Mucosa of gallbladder (tissue), 1 donor: ENCODE data around the gene RANBP9. TPM values are rescaled to one million over a fixed set of nuclear protein-coding genes. Genes with fewer than 3 reads are reported as not detected.

Experiments
- DNase-seq: peaks from one replicate; pipeline ENCODE4 v3.0.0-alpha.2; 2020; ENCODE audit warnings: low spot score
- total RNA-seq: library from RNA; stranded (reverse); gene quantifications from one replicate; pipeline ENCODE4 v1.2.1, GENCODE V29; 2021
- donor health status: DM: no; HTN: no; CAD: no.

Gene RANBP9
- total RNA-seq, 1 donor from 2014 or later = 43.6 TPM

GRCh38 chr6:13653296-13653695, 58.3 kb downstream of the RANBP9 start:
- no peak for DNase-seq

- no peak for DNase-seq
Measured at GRCh38 chr6:13649393-13649792, 62.2 kb downstream of the RANBP9 start.

- no peak for DNase-seq
Measured at GRCh38 chr6:13648850-13649249, 62.8 kb downstream of the RANBP9 start.

GRCh38 chr6:13643125-13643524, 68.5 kb downstream of the RANBP9 start:
- no peak for DNase-seq

GRCh38 chr6:13641315-13641714, 70.3 kb downstream of the RANBP9 start:
- no peak for DNase-seq

- DNase-seq = no peak
Measured at GRCh38 chr6:13638626-13639025, 73.0 kb downstream of the RANBP9 start.

- DNase-seq = no peak
Measured at GRCh38 chr6:13638014-13638413, 73.6 kb downstream of the RANBP9 start.

- DNase-seq = no peak
Measured at GRCh38 chr6:13635948-13636658, 75.5 kb downstream of the RANBP9 start.

GRCh38 chr6:13633343-13633742, 78.3 kb downstream of the RANBP9 start:
- DNase-seq = no peak

- no peak for DNase-seq
Measured at GRCh38 chr6:13630499-13630898, 81.1 kb downstream of the RANBP9 start.

GRCh38 chr6:13629459-13630116, 82.0 kb downstream of the RANBP9 start:
- no peak for DNase-seq

GRCh38 chr6:13624871-13625288, 86.8 kb downstream of the RANBP9 start:
- DNase-seq = no peak

- DNase-seq = no peak
Measured at GRCh38 chr6:13617066-13617465, 94.6 kb downstream of the RANBP9 start.

GRCh38 chr6:13615792-13616120, 95.9 kb downstream of the RANBP9 start:
- DNase-seq = peak; percentile 38

- DNase-seq = peak; percentile 98
Measured at GRCh38 chr6:13614926-13615791, 96.5 kb downstream of the RANBP9 start, which contains the start of gene NOL7. TSS of gene NOL7 (plus strand) at chr6:13615335. CDS start at chr6:13615359, 24 bp downstream.

GRCh38 chr6:13614126-13614925, 97.3 kb downstream of the RANBP9 start:
- DNase-seq = peak; percentile 37

- DNase-seq = no peak
Measured at GRCh38 chr6:13613029-13613594, 98.5 kb downstream of the RANBP9 start.

- no peak for DNase-seq
Measured at GRCh38 chr6:13611715-13612114, 99.9 kb downstream of the RANBP9 start.

- no peak for DNase-seq
Measured at GRCh38 chr6:13605634-13606033, 106.0 kb downstream of the RANBP9 start.

GRCh38 chr6:13604546-13605416, 106.9 kb downstream of the RANBP9 start:
- DNase-seq = no peak
